Left ventricle myocardium superior (tissue), 1 donor: Measurements from ENCODE around the gene EMID1. TPM values are rescaled to one million over a fixed set of nuclear protein-coding genes. Genes with fewer than 3 reads are reported as not detected.
A peak's percentile ranks its signal among the peaks of the same experiment; 100 is the strongest.
"Not testable (repeated sequence)": the region's sequence is repeated elsewhere in the genome, so short reads cannot be mapped to it uniquely, and the experiment has no call there.

Source experiments
- ATAC-seq: fragments of 200-7000 bp; cut with Tn5 transposase; one replicate; pipeline ENCODE4 v1.9.1; 2020; ENCODE audit warnings: mild to moderate bottlenecking, moderate library complexity
- DNase-seq: peaks from one replicate; pipeline ENCODE4 v3.0.0-alpha.2; 2020
- intact Hi-C: fragments of 100-400 bp; cut with micrococcal nuclease; formaldehyde crosslinking; loops from one replicate; pipeline ENCODE4 v1.11.0; 2022
- total RNA-seq: library from RNA; stranded (reverse); fragmentation: NEBNext Ultra II Directional; extraction: Animal tissue kit (Norgen Biotek cat#: 25700); gene quantifications from one replicate; pipeline ENCODE4 v1.2.1, GENCODE V29; 2021
- donor health status: DM: no; HTN: yes; CAD: no; lungs with severe emphysema.

Gene EMID1
- total RNA-seq, 1 donor from 2014 or later = 0.40 TPM

DNA sequence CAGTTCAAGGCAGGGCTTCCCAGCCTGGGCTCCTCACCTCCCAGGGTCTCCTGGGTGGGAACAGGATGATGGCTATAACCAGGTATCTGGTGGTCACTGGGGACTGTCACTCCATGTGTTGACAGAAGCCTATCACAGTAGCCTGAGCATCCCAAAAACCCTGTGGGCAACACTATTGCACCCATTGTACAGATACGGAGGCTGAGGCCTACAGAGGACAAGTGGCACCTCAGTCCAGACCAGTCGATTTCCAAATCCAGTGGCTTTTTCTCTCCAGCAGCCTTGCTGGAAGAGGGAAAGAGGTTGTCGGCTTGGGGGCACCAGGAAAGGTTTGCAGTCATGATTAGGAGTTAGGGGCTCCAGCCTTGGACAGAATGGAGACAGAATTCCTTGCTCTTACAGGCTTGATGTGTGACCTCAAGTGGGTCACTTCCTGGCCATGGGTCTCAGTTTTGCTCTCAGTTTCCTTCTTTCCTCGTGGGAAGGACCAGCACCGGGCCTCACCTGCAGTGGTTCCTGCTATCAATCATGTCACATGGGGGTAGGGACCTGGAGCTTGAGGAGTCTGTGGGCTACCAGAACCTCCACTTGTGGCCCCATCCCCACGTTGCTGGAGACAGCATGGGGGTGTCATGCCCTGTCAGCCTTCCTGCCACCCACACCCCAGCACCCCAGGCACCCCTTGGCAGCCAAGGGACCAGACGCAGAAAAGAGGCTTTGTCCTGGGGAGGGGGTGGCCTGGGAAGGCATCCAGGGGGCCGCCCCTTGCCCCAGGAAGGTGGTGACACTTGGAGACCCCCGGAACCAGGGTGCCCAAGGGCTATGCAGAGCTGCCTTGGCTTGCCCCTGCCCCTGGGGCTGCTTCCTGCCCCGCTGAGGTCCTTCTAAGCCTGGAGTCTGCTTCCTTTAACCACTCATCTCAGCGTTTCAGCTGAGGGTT is 2.1 kb downstream of the EMID1 start:
- no peak for ATAC-seq
- intact Hi-C loops = no loop called here
- DNase-seq = no peak

DNA sequence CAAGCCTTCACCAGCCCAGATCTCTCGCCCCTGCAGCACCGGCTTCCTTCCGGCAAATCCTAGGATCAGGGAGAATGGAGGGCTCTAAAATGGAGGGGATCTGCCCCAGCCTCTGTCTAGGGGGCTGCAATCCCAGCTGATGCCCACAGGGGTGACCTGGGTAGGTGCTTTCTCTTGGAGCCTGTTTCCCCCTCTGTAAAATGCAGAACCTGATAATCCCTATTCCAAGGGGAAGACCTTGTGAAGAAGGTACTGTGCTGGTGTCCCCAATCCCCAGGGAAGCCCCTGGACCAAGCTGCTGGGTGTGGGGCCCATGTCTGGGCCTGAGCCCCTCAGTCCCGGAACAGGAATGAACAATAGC is 2.8 kb downstream of the EMID1 start:
- no peak for DNase-seq
- intact Hi-C loops = no loop called here
- no peak for ATAC-seq

DNA sequence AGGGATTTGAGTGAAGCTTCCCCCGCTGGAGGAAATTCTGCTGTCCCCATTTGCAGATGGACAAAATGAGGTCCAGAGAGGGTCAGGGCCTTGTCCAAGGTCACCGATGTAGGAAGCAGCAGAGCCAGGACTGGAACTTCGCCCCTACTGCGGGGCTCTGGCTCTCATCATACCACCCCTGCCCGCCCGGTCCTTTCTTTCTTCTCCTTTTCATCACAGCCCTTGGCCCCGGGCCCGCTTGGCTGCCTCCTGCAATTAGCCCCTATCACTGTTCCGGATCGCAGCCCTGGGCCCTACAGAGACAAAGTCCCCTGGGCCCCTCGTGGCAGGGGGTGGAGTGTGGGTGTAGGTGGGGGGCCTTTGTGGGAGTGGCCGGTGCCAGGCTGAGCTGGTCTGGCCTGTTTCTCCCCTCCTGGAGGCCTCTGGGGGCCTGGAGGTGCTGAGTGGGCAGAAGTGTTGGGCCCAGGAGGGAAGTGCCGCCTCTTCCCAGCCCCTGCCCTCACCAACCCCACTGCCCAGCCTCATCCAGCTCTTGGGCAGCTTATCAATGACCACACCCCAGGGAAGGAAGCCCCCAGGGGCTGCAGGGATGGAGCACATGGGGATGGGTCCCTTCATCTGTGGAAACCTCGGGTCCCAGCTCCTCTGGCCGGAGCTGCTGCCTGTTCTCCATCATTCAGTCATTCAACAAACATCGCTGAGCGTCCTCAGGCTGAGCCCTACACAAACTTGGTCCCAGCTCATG is 3.4 kb downstream of the EMID1 start:
- ATAC-seq (no peak), DNase-seq (peak; percentile 50)
- intact Hi-C loops = no loop called here

DNA sequence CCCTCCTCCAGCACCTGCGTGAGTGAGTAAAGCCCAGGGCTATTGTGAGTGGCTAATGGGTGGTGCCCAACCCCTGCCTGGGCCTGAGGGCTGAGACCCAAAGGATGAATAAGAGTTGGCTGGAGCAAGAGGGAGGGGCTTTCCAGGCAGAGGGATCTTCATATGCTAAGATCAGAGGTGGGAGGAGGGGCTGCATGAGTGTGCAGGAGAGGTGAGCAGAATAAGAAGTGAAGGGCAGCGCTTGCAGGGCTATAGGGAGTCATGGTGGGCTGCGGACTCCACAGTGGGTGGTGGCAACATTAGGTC is 3.9 kb downstream of the EMID1 start:
- intact Hi-C loops = no loop called here

DNA sequence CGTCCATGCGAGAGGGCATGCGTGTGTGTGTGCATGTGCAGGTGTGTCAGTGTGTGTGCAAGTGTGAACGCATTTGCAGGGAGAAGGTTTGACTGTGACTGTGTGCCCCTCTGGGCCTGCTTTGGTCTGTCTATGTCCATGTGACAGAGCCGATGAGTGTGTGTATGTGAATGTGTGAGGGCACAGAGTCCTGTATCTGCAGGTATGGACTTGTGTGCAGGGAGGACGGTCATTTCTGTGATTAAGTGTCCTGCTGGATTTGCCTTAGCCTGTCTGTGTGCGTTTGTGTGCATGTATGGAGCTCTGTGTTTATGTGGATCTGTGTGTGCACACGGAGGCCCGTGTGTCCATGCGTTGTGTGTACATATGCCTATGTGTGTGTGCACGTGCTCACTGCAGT is 5.4 kb downstream of the EMID1 start:
- ATAC-seq (no peak), DNase-seq (no peak)
- intact Hi-C loops = no loop called here

More for the DNA sequence above, 3.9 kb downstream of the EMID1 start:
- DNase-seq (no peak), ATAC-seq (no peak)

DNA sequence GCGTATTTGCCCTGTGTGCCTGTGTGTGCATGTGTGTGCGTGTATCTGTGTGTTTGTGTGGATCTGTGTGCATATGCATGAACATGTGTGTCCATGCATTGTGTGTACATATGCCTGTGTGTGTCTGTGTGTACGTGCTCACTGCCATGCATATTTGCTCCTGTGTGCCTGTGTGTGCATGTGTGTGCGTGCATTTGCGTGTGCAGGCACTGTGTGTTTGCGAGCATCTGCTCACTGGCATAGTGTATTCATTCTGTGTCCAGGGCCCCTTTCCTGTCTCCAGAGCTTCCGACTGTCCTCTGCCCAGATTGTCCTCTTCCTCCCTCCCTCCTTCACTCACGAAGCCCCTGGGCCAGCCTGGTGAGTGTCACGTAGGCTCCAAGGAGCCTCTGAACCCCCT is 5.8 kb downstream of the EMID1 start:
- intact Hi-C loops = no loop called here
- no peak for DNase-seq

DNA sequence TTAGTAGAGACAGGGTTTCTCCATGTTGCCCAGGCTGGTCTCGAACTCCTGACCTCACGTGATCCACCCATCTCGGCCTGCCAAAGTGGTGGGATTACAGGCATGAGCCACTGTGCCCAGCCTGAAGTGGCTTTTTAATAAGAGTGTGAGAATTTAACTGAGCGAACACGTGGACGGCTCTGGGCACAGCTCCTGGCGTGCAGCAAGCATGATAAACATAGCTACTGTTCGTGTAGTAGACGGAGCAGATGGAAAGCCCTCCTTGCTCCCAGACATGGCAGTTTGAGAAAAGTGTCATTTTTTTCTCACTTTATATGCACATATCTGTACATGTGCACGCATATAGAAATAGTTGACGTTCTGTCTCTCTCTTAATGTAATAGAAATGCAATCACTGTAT is 7.0 kb downstream of the EMID1 start:
- peak; percentile 53 for ATAC-seq
- DNase-seq = no peak
- intact Hi-C loops = no loop called here

More for the DNA sequence above, 5.8 kb downstream of the EMID1 start:
- no peak for ATAC-seq

DNA sequence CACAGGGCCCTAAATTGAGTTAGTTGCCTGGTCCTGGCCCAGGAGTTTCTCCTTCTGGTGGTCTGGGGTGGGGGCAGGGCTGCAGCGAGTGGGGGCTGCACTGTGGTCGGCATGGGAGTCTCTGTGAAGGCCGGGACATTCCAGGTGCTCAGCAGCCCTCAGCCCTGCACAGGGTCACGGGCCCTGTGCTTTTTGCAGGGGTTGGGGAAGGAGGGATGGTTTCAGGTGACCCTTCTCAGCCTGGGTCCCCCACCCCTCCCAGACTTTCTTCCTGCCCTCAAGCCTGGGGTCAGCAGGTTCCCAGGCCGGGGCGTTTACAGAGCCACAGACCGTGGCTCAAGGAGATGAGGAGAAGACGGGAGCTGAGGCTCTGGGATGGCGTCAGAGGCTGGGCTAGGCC is 7.8 kb downstream of the EMID1 start:
- DNase-seq = no peak
- intact Hi-C loops = no loop called here
- ATAC-seq = no peak

DNA sequence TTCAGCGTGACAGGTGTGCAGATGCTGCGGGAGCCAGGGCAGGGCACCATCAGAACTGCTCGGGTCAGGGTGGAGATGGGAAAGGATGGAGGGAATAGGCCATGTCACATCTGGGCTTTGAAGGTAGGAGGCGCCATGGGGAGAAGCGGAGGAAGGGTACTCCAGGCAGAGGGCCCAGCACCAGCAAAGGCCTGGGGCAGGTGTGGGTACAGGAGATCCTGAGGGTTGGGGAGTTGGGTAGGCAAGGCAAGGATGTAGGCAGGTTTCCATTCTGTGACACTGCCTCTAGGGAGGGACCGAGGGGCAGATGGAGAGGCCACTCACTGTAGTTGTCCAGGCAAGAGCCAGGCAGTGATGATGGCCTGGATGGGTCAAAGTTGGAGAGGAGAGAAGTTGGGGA is 8.5 kb downstream of the EMID1 start:
- DNase-seq = peak; percentile 3

DNA sequence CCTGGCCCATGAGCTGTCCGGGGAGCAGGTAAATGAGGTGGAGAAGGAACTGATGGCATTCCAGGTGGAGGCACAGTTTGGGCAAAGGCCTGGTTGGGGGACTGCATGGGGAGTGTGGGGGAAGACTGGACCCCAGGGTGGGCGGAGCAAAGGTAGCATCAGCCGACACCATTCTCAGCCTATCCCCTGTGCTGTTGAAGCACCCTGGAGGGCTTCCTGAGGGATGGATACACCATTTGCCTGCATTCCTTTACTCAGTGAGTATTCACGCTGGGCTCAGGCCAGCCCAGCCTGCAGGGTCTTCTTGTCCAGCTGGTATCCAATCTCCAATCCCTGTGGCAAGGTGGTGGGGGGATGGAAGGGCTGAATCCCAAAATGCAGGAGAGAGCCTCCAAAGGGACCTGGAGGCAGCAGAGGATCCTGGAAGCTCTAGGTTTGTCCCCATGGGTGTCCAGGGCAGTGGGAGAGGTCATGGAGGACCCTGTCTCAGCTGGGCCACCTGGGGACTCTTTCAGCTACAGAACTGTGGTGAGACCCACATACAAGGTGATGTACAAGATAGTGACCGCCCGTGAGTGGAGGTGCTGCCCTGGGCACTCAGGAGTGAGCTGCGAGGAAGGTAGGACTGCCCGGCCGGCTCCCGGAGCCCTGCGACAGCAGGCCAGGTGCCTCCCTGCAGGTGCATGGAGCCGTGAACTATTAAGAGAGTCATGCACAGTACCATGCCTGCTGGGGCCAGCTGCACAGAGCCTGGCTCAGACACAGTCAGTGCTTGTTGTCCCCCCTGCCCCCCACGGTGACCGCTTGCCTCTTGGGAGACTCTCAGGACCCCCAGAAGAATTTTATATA is 9.5 kb downstream of the EMID1 start:
- DNase-seq (no peak), ATAC-seq (no peak)
- intact Hi-C loops = no loop called here

More for the DNA sequence above, 8.5 kb downstream of the EMID1 start:
- ATAC-seq = no peak
- intact Hi-C loops = no loop called here

DNA sequence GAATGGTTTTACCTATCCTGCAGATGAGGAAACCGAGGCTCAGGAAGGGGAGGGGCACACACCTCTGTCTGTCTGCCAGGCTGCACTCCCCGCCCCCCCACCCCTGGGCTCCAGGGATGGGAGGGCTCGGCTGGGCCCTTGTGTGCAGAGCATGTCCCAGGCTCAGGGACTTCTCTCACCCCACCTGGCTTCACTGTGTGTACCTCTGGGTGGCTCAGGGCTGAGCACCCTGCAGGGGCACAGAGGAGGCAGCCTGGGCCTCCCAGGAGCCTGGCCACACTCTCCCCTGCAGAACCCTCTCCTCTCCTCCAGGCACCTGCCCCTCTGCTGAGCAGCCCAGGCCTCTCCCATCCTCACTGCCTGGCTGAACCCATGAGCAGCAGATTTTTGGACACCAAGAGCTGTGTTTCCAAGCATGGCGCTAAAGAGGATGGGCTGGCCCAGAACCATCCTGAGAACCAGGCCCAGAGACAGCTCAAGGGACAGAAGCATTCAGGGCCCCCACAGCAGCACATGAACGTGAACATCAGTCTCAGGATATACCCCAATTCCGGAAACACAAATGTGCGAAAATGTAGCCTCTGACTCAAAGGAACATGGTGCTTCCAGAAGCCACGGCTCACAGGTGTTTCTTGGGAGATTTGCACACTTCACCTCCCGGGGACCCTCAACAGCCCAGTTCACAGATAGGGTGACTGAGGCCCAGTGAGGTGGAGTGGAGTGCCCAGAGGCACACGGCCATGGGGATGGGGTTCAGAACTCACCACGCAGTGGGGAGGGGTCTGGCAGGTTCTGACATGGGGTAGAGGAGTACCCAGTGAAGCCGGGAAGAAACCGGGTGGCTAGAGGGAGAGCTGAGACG is 10.5 kb downstream of the EMID1 start:
- DNase-seq (no peak), ATAC-seq (no peak)
- intact Hi-C loops = no loop called here

DNA sequence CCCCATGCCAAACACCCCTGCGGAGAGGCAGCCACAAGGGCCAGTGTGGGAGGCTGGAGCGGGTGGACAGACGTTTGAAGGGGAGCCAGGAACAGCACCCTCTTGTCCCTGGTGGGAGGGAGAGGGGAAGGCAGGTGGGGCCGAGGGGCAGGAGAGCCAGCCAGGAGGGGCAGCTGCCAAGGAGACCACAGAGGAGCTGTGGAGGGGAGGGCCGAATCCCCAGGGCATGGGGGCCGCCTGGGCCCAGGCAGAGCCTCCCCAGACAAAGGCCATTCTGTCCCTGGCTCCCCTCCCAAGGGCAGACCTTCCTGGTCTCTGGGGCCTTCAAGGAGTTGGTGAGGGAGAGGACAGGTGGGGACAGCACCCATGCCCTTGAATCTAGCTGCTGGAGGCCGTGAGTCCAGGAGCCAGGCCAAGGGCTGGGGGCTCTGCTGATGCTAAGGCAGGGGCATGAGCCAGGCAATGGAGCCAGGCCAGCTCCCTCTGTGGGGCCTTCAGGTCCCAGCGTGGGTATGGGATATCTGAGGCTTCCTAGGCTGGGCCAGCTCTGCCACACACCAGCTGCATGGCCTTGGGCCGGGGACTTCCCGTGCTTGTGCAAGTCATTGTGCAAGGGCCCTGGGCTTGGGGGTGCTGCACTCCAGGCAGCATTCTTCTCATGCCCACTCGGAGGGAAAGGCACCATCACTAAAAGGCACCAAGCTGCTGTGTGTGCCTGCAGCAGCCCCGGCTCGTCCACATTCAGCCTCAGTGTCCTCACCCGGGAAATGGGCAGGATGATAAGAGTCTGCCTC is 11.4 kb downstream of the EMID1 start:
- DNase-seq (peak; percentile 19), ATAC-seq (peak; percentile 36)
- intact Hi-C loops = no loop called here

DNA sequence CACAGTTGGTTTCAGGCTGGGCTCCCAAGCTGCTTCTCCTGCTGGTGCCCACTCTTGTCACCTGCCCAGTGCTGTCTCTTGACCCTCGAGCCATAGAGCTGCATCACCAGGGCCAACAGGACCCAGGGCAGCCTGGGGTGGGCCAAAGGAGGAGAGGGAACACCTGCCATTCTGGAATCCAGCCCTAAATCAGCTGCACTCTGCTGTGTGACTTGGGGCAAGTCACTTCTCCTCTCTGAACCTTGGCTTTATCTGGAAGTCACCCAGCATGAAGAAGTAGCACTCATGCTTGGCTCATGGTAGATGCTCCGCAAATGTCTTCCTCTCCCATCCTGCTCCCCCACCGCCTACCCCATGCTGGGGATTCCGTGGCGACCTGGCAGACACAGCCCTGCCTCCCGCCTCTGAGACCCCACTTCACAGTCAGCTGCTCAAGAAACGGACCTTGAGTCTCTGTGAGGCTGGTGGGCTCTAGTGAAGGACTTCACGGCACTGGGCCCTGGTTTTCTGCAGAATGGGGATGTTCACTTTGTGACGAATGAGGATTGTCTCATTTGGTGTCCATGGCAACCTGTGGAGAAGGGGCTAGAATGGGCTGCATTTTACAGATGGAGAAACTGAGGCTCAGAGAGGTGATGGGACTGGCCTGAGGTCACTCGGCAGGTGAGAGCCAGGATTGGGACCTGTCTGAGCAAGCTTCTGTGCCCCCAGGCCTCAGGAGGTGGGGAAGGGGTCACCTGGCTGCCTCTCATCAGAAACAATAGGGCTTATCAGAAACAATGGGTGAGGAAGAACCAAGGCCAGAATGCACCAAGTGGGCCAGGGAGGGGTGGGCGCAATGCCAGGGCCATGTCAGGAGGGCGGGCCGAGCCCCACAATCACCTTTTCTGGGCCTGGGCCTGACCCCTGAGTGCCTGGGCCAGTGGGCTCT is 12.4 kb downstream of the EMID1 start:
- ATAC-seq = no peak
- intact Hi-C loops = no loop called here
- DNase-seq = peak; percentile 25

DNA sequence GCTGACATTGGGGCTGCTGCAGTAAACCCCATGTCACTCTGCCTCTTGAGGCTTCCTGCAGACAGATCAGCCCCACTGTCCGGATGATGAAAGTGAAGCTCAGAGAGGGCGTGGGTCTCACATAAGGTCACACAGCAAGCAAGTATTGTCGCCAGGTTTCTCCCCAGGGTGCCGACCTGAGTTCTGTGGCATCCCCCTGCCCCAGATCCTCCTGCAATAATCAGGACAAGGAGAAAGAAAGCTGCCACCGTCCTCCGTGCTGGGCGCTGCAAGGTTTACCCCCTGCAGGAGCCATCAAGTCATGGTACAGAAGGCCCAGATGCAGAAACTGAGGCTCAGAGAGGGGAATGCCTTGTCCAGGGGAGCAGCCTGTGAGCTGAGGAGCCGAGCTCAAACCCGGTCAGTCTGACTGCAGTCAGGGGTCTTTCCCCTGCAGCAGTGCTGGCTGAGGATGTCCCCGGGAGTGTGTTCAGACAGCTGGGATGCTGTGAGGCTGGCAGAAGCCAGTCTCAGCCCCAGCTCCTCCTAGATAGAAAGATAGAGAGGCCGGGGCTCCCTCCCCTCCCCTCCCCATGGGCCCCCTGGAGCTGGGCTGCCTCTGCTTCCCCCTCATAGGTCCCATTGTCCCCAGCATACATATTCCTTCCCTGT is 13.2 kb downstream of the EMID1 start:
- peak; percentile 21 for DNase-seq
- intact Hi-C loops = no loop called here
- no peak for ATAC-seq

DNA sequence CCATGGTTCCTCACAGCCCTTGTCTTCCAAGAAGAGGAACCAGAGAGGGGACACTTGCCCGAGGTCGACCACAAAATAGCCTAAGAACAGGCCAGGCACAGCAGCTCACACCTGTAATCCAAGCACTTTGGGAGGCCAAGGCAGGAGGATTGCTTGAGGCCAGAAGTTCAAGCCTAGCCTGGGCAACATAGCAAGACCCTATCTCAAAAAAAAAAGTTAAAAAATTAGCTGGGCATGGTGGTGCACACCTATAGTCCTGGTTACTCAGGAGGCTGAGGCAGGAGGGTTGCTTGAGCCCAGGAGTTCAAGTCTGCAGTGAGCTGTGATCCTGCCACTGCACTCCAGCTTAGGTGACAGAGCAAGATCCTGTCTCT is 13.7 kb downstream of the EMID1 start:
- peak; percentile 3 for DNase-seq
- intact Hi-C loops, ATAC-seq: not testable (repeated sequence)

DNA sequence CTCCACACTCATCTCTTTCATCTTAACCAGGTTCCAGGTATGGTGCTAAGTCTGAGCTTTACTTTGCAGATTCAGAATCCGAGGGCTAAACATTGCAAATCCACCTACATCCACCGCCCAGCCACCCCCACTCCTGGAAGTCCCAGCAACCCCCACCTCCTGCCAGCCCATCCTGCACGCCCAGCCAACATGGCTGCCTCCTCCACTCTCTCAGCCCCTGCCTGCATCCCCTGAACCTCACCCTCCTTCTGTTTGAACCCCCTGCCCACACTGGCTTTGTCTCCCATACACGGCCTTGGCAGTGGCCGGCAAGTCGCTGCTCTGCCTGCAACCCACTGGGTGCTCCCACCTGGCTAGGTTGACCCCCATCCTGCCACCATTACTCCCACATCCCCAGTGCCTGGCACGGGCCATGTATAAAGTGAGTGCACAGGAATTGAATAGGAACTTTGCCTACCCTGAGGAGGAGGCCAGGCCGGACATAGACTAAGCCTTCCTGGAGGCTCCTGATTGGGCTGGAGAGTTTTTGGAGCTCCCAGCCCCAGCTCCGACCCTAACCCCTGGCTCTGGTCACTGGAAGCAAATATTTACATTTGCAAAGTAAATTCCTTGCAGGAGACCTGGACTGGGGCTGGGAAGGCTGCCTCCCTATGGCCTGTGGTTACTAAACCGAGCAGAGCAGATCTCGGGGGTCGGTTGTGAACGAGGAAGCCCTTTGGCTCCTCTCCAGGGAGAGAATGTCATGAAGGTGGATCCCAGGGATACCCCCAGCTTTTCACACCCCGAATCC is 14.4 kb downstream of the EMID1 start:
- intact Hi-C loops = no loop called here
- no peak for ATAC-seq
- DNase-seq = no peak
